NCI-H1436 (cell line): ENCODE measurements around the gene SLC9A9.

Experiments
- DNase-seq: peaks from one replicate; lab custom pipeline; 2025; lab: John Stamatoyannopoulos, UW

SLC9A9 gene

DNA sequence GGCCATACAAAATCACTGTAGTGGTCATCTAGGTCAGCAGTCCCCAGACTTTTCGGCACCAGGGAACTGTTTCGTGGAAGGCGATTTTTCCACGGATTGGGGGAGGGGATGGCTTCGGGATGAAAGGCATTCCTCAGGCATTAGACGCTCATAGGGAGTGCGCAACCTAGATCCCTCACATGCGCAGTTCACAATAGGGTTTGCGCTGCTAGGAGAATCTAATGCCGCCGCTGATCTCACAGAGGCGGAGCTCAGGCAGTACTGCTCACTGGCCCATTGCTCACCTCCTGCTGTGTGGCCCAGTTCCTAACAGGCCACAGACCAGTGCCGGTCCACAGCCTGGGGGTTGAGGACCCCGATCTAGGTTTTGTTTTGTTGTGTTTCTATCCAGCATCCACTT, 200.1 kb downstream of the SLC9A9 start:
- no peak for DNase-seq

DNA sequence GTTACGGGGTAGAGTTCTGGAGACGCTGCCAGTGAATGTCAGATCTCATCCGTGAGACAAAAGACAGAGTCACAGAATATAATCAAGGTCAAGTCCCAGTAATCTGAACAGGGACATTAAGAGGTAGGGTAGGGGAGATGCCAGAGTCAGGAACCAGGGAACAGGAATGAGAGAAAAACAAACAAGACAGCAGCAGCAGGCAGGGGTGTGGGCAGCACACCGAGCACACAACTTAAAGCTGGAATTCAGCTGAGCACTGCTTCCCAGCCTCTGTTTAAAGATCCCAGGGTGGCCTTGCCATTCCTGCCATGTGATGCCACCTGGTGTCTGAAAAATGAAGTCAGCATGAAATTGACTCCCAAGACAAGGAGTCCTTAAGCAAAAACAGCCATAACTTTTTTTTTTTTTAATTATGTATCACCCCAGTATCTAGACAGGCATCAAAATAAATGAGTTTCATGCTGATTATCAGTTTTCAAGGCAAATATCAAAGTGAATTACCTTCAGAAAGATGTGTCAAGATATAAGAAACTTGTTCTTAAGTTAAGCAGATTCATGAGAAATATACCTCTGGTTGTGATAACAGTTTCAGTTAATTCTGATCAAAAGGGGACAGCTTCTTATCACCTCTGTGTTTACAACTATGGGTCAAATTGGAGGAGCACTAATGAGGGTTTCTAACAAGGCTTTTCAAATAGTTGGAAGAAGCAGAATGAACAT, 203.7 kb downstream of the SLC9A9 start:
- DNase-seq: peak; percentile 55

DNA sequence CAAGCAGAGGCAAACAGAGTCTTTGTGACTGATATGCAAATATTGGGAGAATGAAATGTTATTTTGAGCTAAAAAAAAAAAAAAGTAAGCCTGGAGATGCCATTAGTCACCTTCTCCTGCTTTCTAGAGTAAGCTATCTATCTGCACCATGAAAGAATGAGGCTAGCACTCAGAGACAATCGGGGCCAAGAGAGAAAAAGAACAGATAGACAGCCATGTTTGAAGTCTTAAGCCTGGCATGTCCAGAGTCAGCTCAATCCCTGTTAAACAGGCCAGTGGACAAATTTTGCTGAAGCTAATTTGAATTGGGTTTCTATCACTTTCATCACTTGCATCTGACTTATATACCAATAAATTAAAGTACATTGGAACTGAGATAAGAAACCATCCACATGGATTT, 204.4 kb downstream of the SLC9A9 start:
- DNase-seq: no peak

DNA sequence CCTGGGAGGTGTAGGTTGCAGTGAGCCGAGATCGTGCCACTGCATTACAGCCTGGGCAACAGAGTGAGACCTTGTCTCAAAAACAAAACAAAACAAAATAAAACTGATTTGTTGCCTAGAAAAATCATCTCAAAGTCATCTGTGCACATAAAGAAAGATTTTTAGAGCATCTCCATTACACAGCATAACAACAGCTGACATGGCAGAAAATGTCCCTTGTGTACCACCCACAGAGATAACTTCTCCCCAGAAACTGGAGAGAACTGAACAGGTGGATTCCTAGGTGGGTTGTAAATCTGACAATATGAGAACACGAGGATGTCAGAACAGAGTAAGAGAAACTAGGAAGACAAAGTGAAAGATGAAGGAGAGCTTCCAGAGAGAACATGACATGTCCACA, 207.5 kb downstream of the SLC9A9 start:
- no peak for DNase-seq

DNA sequence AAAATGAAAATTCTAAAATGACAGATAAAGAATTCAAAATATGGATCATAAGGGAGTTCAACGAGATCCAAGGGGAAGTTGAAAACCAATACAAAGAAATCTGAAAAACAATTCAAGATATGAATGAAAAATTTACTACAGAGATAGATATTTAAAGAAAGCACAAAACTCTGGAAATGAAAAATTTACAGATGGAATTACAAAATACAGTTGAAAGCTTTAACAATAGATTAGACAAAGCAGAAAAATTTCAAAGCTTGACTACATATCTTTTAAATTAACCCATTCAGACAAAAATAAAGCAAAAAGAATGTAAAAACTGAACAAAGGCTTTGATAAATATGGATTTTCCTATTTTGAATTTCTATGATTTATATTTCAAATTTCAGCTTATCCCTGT, 211.1 kb downstream of the SLC9A9 start:
- DNase-seq: peak; percentile 2

DNA sequence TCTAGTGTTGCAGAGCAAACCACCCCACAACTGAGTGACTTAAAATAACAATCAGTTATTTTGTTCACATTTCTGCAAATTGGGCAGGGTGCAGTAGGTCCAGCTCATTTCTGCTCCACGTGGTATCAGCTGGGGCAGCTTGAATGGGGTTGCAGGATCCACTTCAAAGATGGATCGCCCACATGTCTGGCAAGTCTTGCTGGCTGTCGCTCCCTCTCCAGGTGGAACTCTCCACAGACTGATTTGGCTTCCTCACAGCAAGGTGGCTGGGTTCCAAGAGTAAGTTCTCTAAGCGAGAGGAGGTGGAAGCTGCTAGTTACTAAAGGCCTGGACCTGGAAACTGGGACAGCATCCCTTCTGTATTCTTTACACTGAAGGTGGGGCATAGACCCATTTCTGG, 213.3 kb downstream of the SLC9A9 start:
- no peak for DNase-seq

DNA sequence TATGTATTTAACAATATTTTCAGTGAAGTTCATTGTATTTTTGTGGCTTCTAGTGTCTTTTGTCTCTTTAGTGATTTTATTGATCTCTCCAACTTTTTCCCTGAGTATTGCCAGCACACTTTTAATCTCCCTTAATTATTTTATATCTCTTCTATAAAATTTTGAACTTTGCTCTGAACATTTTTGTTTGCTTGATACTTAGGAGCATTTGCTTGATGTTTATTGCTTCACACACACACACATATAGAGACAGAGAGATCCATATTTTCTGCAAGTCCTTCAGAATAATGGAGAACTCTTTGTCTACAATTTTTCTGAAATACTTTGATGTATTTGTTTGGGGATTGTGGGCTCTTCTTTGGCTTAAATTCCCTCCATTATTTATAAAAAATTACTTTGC, 213.8 kb downstream of the SLC9A9 start:
- no peak for DNase-seq

DNA sequence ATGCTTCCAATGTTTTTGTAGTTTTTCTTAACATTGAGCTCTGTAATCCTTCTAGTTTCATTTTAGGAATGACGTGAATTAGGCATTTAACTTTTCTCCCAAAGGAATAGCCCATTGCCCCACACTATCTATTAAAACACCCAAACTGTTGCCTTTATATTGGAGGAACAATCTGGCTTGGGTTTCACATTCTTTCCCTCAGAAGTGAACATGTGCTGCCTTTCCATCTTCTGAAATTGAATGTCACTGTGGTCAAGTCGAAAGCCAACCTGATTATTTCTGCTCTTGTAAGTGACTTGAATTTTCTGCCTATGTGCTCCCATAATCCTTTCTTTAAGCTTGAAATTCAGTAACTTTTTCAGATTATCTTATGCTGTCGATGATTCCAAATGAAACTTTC, 214.5 kb downstream of the SLC9A9 start:
- no peak for DNase-seq

DNA sequence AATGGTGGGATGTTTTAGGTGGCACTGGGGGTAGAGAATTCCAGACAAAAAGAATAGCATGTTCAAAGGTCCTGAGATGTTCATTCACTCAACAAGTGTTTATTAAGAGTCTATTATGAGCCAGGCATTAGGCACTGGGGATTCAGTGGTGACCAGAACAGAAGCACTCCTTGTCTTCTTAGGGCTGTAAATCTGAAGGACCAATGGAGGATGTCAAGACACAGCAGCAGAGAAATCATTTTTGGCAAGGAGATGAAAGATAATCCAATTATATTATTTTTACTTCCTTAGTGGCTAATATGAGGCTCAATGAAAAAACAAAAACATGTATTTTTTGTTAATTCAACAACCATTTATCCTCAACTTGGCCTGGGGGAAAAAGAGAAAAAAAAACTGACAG, 218.5 kb downstream of the SLC9A9 start:
- no peak for DNase-seq

DNA sequence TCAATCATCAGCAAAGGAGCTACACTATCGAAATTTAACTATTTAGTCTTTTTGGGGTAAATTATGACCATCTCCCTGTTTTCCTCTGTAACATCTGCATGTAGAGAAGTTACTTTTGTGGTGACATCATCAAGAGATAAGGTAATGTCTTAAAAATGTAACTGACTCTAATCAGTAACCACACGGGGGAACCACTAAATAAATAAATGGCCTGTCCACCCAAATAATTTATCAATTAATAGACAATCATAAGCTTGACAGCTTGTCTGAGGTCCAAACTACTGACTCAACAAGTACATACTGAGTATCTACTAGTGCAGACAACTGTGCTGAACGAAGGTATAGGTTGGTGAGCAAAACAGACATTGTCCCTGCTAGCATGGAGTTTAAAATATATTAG, 219.3 kb downstream of the SLC9A9 start:
- no peak for DNase-seq

DNA sequence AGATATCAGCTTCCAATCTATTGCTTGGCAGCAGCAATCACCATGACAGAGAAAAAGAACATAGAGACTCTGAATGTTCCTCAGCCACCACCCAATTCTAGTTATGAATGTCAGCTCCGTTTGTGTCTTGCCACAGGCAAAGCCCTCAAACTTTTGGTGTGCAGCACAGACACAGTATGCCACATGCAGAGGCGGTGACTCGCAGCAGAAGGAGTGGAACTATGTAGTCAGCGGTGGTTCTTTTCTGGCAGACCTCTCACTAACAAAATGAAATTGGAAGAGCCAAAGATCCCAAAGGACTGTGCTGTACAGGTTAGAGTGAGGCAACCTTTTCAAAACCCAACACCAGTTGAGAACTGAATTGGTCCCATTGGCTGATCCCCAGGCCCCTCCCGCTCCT, 220.9 kb downstream of the SLC9A9 start:
- DNase-seq: no peak

DNA sequence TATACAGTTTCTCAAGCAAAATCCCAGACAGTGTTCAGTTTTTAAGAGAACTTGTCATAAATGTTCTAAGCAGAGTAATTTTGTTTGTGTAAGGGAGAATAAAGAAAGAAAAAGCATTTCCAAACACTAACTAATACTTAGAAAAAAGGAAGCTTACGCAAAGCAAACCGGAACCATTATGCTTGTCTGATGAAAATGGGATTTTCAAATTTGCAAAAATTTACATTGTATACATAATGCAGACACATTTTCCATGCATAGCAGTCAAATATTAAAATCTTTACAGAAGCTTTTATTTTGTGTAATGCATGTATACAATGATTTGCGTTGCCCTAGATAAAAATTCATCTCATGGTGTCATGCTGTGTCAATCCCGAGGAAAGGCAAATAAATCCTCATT, 229.0 kb downstream of the SLC9A9 start:
- DNase-seq: no peak

DNA sequence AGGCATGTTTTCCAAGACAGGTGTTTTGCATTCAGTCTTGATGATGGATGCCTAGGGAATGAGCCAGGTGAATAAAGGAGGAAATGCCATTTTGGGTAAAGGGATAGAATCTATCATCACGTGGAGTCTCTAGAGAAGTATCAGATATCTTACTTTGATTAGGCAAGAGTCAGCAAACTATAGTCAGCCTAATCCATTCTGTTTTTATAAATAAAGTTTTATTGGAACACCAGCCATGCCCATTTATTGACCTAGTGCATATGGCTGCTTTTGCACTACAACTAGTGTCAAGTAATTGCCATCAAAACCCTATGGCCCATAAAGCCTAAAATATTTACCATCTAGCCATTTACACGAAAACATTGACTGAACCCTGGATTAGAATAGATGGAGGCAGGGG, 231.2 kb downstream of the SLC9A9 start:
- no peak for DNase-seq

DNA sequence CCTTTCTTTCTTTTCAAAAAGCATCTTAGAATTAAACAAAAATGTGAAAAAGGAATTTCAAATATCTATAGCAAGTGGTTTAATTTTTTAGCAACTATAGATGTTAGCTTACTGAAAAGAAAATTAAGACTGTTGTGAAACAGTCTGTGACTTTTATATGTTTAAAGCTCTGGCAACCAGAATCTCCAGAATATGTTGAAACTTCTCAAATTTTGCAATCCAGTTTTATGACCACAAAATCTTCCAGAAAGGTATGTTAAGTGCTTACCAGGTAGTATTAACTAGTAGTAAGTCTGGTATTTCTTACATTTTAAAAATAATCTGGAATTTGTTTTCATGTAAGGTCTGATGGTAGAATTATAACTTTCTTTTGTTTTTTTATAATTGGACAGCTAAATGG, 235.0 kb downstream of the SLC9A9 start:
- DNase-seq: no peak

DNA sequence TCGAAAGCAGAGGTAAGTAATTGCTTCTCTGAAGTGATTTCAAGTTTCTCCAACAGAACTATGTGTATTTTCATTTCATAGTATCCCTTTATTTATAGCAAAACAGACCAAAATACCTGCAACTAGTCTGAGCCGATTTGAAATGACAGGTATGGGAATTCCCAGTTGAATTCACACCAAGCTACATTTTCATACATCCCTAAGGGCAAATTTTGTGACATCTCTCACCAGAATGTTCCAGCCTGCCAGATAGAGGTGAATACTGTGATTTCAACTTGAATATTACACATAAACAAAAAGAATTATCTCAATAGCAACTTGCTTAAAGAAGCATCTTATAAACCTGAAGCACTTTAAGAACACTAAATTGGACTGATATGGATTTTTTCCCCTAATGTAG, 235.7 kb downstream of the SLC9A9 start:
- no peak for DNase-seq

DNA sequence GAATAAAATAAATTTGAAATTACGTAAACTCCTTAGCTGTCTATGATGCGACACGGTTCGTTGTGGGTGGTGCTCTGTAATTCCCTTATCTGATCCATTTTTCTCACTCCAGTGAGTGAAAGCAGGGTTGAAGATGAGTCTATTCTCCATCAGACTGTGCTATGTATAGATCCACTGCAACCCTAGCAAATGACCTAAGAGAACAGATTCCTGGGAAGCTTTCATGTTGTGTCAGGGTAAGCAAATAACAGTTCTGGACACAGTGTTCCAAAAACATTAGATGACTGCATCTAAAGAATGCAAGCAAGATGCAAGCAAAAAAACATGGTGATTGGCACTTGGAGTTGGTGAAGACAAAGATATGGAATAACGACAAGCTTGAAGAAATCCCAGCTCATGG, 239.3 kb downstream of the SLC9A9 start:
- no peak for DNase-seq

DNA sequence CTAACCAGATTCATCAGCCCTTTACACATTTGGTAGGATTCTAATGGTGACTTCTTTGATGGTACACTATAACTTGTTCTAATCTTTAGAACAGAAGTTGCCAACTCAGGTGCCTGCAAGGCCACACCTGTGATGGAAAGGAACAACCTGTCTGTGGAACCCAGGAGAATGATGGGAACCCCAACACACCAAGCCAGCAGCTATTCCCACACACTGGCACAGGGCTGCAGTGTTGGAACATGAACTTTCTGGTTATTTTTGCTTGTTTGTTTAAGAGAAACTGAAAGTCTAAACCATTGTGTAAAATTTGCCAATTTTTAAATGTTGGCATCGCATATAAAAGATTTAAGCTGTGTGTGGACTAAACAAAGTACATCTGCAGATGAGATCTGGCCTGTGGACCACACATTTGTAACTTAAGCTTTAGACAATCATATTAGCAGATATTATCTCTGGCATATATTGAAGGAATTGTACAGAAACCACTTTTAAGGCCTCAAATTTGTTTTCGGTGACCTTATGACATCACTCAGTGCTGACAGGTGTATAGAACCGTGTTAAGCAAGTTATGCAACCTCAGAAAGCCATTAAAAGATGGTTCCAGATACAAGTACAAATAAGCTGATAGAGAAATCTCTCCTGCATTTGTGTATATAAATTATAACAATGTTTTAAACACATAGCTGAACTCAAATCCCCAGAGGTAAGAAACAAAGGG, 242.9 kb downstream of the SLC9A9 start:
- no peak for DNase-seq

DNA sequence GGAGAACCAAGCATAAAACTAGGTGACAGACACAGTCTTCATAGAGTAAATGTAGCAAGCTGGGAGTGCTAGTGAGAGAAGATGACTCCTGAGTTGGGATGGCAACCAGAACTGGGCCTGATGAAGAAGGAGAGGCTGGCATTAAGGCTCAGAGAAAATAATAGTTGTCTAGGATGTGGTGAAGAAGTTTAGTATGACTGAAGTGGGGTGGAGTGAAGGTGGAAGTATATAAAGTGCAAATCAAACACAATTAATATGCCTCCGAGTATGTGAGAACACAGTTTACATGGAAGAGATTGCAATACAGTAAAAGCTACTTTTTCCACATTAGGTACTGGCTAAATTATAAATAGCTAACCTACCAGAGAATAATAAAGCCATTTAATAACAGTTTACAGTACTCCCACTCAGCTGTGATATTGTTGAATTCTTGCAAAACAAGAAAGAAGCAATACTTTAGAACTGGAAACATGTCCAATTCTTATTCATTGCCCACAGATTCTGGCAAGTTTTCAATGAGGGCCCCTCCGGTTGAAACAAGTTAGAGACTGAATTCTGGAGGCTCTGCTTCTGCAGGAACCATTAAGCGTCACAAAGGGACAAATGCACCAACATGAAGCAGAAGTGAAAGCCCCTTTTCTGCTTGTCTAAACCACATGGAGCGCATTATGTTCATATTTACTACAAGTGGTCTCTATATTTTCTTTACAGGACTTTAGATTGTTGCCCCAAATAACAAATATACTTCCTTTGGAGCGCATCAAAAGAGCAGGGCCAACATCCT, 243.7 kb downstream of the SLC9A9 start:
- no peak for DNase-seq

DNA sequence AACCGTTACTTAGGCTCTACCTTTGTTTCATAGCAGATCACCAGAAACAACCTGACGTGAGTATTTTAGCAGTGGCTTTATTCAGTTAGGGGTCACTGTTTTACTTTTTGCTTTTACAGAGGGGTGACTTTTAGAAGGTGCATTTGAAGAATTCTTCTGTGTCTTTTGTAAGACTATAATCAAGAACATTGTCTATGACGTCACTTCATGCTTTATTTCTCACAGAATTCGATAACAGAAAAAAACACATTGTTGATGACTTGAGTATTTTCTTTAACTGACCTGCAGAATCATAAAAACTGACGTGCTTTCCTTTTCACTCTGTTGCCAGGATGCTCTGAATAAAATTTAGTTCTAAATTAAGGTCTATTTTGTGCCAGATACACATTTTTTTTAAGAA, 244.5 kb downstream of the SLC9A9 start:
- no peak for DNase-seq

DNA sequence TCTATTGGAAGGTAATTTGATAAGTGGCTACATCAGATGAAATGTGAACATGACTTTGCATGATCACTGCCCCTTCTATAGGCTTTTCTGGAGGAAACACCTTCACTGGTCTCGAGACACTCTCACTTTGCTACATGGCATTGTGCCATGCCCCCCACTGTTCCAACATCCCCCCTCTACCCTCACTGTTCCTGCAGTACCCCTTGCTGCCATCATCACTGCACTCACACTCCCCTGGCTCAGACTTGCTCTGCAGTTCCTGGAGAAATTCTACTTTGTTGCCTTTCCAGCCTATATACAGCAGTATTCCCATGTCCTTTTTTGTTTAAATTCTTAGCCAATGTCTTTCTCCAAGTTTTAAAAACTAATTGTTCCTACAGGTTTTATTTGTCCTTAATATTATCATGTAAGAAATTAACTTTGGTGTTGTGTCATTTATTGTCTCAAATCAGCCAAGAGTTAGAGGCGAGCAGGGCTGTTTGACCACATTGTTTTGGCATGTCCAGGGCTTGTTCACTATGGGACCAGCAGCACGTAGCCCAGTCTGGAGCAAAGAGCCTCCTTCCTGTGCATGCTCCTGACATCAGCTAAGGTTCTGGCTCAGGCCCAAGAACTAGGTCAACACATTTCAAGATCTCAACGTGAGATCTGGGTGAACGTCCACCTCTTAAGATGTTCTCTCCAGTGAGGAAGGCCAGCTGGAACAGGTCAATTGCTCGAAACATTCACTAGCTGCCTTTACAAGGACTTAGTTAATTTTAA, 246.4 kb downstream of the SLC9A9 start:
- no peak for DNase-seq

DNA sequence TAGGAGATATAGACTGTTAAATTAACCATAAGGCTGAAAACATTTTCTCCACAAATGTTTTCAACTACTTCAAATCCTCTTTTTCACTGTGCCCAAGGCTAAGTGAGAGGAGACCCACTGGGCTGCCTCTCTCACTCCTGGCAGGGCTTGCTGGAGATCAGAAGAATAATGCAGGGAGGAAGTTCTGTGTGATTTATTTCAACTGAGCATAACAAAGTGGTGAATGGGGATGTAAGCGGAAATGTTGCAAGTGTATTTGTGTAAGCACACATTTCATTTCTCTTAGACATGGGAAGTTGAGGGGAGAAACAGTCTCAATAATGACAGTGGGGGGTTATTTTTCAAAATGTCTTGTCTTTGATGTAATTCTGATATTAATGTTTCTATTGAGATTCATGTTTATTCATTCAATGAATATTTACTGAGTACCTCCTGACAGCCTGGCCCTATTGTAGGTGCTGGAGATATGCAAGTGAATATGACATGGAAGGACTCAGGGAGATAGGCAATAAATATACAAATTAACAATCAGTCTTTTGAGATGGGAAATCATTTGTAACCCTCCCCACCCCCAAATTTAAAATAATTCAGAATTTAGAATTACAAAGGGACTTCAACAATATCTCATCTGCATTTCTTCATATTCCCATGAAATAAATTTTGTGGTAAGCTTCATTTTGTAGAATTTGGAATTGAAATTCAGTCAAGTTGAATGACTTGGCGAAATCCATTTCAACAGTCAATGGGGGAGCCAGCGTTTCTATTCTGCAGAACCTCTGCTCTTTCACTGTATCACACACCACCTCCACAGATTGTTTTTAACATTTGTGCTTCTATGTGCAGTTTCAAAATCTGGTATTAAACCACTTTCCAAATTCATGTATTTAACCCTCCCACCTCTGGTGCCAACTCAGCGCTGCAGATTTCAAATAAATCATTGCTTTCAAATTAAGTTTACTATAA, 247.2 kb downstream of the SLC9A9 start:
- DNase-seq: no peak
